HepG2 (cell line): Measurements from ENCODE around the gene SSC5D. TPM values are rescaled to one million over a fixed set of nuclear protein-coding genes. Genes with fewer than 3 reads are reported as not detected.

ENCODE experiments used
- ATAC-seq: fragments of 200-7000 bp; cut with Tn5 transposase; 3 replicates; pipeline ENCODE4 v1.9.1; 2020; ENCODE audit warnings: mild to moderate bottlenecking, moderate library complexity
- BruUV-seq: library from RNA; stranded (reverse); fragments of 400-500 nt; replicated peaks from 2 replicates; lab custom pipeline; 2021; lab: Mats Ljungman, UMichigan
- CTCF ChIA-PET: fragments of 300-600 bp; formaldehyde crosslinking; extraction: SDS; loops from one replicate; lab custom pipeline; 2021; ENCODE audit warnings: low total read pairs, inconsistent platforms, low intra/inter-chr PET ratio; lab: Yijun Ruan, JAX
- POLR2A ChIA-PET: fragments of 350-600 bp; sonication (Branson Sonifier 250); formaldehyde crosslinking; loops from one replicate; lab custom pipeline; 2020; ENCODE audit warnings: antibody characterized with exemption, inconsistent platforms; lab: Yijun Ruan, JAX
- DNase-seq: peaks from one replicate; pipeline ENCODE4 v3.0.0-alpha.2; 2015; ENCODE audit warnings: low spot score
- FAIRE-seq: peaks from 3 replicates; lab custom pipeline; 2011; peaks lifted over from hg19 to GRCh38; lab: Jason Lieb, UNC
- H2AFZ ChIP-seq: one replicate; pipeline ENCODE4 v1.6.1; 2011; ENCODE audit warnings: low read length, inconsistent platforms
- H3K27ac ChIP-seq: fragments of 300-600 bp; 3 replicates; pipeline ENCODE4 v1.8.0; 2011; ENCODE audit warnings: mixed run types, mild to moderate bottlenecking, mixed read lengths, low read length, inconsistent platforms; ENCODE audit not compliant: insufficient read depth; ENCODE audit errors: extremely low read length
- H3K27me3 ChIP-seq, 2 experiments: fragments of 200-600 bp in 1 of 2; 2 replicates in 1 of 2; 3 replicates in 1 of 2; pipeline versions ENCODE4 v1.6.0 to v1.8.0; 2011; ENCODE audit warnings: low read length in 2 of 2, mild to moderate bottlenecking in 2 of 2, moderate library complexity in 2 of 2, inconsistent platforms in 1 of 2; ENCODE audit not compliant: insufficient read depth in 2 of 2, control insufficient read depth in 1 of 2
- H3K36me3 ChIP-seq, 2 experiments: fragments of 200-600 bp in 1 of 2; replicated peaks in 1 of 2; 2 replicates in 1 of 2; 3 replicates in 1 of 2; pipeline versions ENCODE4 v1.5.1 to v1.8.0; 2011; ENCODE audit warnings: low read length in 2 of 2, inconsistent platforms in 1 of 2; ENCODE audit not compliant: insufficient read depth in 2 of 2, control insufficient read depth in 1 of 2
- H3K4me1 ChIP-seq: 2 replicates; pipeline ENCODE4 v1.5.1; 2012; ENCODE audit warnings: low read length, inconsistent platforms; ENCODE audit not compliant: insufficient read depth
- H3K4me2 ChIP-seq: 2 replicates; pipeline ENCODE4 v1.6.0; 2011; ENCODE audit warnings: low read depth, low read length, inconsistent platforms
- H3K4me3 ChIP-seq, 3 experiments: fragments of 200-600 bp in 1 of 3; sonication (generic), shearing (Covaris generic) in 1 of 3; replicated peaks in 1 of 3; 2 replicates each; pipeline ENCODE4 v1.5.1; 2011 to 2016; ENCODE audit warnings: low read length in 3 of 3, inconsistent platforms in 2 of 3, low read depth in 2 of 3, mild to moderate bottlenecking in 2 of 3, control low read depth in 1 of 3, mixed read lengths in 1 of 3; ENCODE audit not compliant: insufficient read depth in 1 of 3
- H3K79me2 ChIP-seq: one replicate; pipeline ENCODE4 v1.6.1; 2011; ENCODE audit warnings: low read length, inconsistent platforms; ENCODE audit not compliant: insufficient read depth
- H3K9ac ChIP-seq: 2 replicates; pipeline ENCODE4 v1.6.0; 2011; ENCODE audit warnings: mild to moderate bottlenecking, low read depth, low read length, inconsistent platforms; ENCODE audit not compliant: insufficient read depth
- H3K9me3 ChIP-seq: 2 replicates; pipeline ENCODE4 v1.5.1; 2012; ENCODE audit warnings: mild to moderate bottlenecking, low read length
- H4K20me1 ChIP-seq: 2 replicates; pipeline ENCODE4 v1.6.0; 2011; ENCODE audit warnings: inconsistent platforms, mild to moderate bottlenecking, low read length, moderate library complexity; ENCODE audit not compliant: insufficient read depth
- AGO1 ChIP-seq: fragments of 200-400 bp; formaldehyde crosslinking; IDR thresholded peaks from 2 replicates; pipeline ENCODE4 v1.6.1; 2017; ENCODE audit warnings: mild to moderate bottlenecking, low read depth, low read length, moderate library complexity; ENCODE audit not compliant: poor library complexity, severe bottlenecking
- ERF ChIP-seq: IDR thresholded peaks from 2 replicates; pipeline ENCODE4 v1.6.1; 2018; ENCODE audit warnings: missing biosample characterization, missing genetic modification reagents
- FOXA3 ChIP-seq: IDR thresholded peaks from 2 replicates; pipeline ENCODE4 v1.6.1; 2016; ENCODE audit warnings: missing genetic modification reagents, missing compliant biosample characterization
- ZNF768 ChIP-seq: sonication (generic); formaldehyde crosslinking; IDR thresholded peaks from 2 replicates; pipeline ENCODE4 v1.4.0; 2020; ENCODE audit warnings: missing genetic modification reagents
- ZNF781 ChIP-seq: sonication (generic); formaldehyde crosslinking; IDR thresholded peaks from 2 replicates; pipeline ENCODE4 v1.5.1; 2020; ENCODE audit warnings: borderline replicate concordance, mild to moderate bottlenecking, missing genetic modification reagents; ENCODE audit errors: not compliant biosample characterization
- WGBS: methylation state at CpG from one replicate; pipeline ENCODE4 v1.1.6; 2017; ENCODE audit warnings: low lambda C conversion rate; 5-methylcytosine and 5-hydroxymethylcytosine counted together
- in situ Hi-C: cut with HindIII; loops from 2 replicates; pipeline ENCODE4 v1.10.0; 2017; ENCODE audit warnings: low pct_unique_long_range_greater_than_20kb; ENCODE audit not compliant: extremely low pct_ligation_motif_present
- intact Hi-C: fragments of 100-400 bp; cut with micrococcal nuclease; formaldehyde crosslinking; loops from one replicate; pipeline ENCODE4 v1.10.0; 2022; ENCODE audit not compliant: unreplicated experiment
- polyA plus RNA-seq, 8 experiments: library from polyadenylated mRNA; depleted of rRNA in 3 of 8; stranded (reverse) in 7 of 8; unstranded in 1 of 8; fragments of >200 nt; fragmentation: Illumina TruSeq in 4 of 8; extraction: Trizol in 4 of 8; gene quantifications; 2 replicates each; pipeline versions ENCODE4 v1.2.1 to v1.2.3, GENCODE V29; 2011 to 2016; ENCODE audit warnings: low read depth in 4 of 8, missing spikeins in 1 of 8, mixed read lengths in 1 of 8; ENCODE audit not compliant: insufficient read depth in 1 of 8
- total RNA-seq, 5 experiments: library from RNA; depleted of rRNA; stranded (reverse); fragments of >200 nt; fragmentation: Illumina TruSeq; extraction: Trizol; gene quantifications; 2 replicates each; pipeline ENCODE4 v1.2.3, GENCODE V29; 2016; ENCODE audit warnings: low read depth in 1 of 5
- TF ChIP-seq, protein P1 (sequence below), 2 experiments: sonication (generic) in 1 of 2; formaldehyde crosslinking in 1 of 2; IDR thresholded peaks; 2 replicates each; pipeline versions ENCODE4 v1.4.0 to v1.6.1; 2018 to 2020; ENCODE audit warnings: missing genetic modification reagents in 2 of 2, borderline replicate concordance in 1 of 2, low read depth in 1 of 2, mild to moderate bottlenecking in 1 of 2, missing biosample characterization in 1 of 2
- TF ChIP-seq, protein P2 (sequence below): sonication (generic); formaldehyde crosslinking; IDR thresholded peaks from 2 replicates; pipeline ENCODE4 v1.4.0; 2020; ENCODE audit warnings: missing genetic modification reagents
- TF ChIP-seq, protein P3 (sequence below): sonication (generic); formaldehyde crosslinking; IDR thresholded peaks from 2 replicates; pipeline ENCODE4 v1.9.0; 2021; ENCODE audit warnings: mild to moderate bottlenecking, missing genetic modification reagents

The SSC5D gene
- total and polyA plus RNA-seq, 2 of the 13 experiments (the other 11 are each of a cell fraction or from before 2014, with no cell fraction given), result not detected

DNA sequence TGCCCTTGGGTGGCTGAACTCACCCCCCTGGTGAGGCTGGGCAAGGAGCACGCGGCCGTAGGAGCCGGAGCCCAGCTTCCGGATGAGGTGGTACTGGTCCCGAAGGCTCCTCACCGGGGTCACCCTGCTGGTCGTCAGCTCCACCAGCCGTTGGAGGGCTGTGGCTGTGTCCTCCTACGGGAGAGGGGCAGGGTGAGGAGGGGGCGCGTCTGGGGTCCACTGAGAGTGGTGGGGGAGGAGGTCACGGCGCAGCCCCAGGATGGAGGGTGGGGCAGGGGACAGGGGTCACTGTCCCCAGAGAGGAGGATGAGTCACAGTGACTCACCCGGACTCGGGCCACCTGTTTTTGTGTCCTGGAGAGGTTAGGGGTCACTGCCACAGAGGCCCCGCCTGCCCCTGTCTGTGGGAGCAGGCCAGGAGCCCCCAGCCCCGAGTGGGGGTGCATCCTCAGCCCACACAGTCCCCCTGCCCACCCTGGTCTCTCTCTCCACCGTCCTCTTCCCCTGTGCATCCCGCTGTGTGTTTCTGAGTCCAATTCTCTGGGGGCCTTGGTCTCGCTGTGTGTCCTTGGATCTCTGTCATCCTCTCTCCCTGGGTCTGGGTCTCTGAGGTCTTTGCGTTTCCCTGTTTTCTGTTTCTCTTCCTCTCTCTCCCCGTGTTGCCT, 56.7 kb downstream of the SSC5D start (continued):
- TF ChIP-seq, protein P1, sequence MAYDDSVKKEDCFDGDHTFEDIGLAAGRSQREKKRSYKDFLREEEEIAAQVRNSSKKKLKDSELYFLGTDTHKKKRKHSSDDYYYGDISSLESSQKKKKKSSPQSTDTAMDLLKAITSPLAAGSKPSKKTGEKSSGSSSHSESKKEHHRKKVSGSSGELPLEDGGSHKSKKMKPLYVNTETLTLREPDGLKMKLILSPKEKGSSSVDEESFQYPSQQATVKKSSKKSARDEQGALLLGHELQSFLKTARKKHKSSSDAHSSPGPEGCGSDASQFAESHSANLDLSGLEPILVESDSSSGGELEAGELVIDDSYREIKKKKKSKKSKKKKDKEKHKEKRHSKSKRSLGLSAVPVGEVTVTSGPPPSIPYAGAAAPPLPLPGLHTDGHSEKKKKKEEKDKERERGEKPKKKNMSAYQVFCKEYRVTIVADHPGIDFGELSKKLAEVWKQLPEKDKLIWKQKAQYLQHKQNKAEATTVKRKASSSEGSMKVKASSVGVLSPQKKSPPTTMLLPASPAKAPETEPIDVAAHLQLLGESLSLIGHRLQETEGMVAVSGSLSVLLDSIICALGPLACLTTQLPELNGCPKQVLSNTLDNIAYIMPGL (CRISPR knock-in tag; IDR thresholded peaks at IDR 0.05; ENCODE audit: borderline replicate concordance in 1 of 2, low read depth in 1 of 2), result 0 out of 4 replicates have a peak, but pooled peaks of 1 of the 2 experiments have one; percentile 39
- TF ChIP-seq, protein P2, sequence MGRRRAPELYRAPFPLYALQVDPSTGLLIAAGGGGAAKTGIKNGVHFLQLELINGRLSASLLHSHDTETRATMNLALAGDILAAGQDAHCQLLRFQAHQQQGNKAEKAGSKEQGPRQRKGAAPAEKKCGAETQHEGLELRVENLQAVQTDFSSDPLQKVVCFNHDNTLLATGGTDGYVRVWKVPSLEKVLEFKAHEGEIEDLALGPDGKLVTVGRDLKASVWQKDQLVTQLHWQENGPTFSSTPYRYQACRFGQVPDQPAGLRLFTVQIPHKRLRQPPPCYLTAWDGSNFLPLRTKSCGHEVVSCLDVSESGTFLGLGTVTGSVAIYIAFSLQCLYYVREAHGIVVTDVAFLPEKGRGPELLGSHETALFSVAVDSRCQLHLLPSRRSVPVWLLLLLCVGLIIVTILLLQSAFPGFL, result no peak
- TF ChIP-seq ERF (CRISPR knock-in tag) (peak; percentile 61; the same call in 1 of the 2 replicates), ZNF781 (CRISPR knock-in tag) (no peak)

- Histone ChIP-seq H3K4me3 (peak within 1 kb of the TSS; percentile 21 to 69 (median 36); a peak in 5 of 6 replicates), H3K79me2 (no peaks in the 10 kb centered on the region), H3K4me1 (peaks cover 56% of the 10 kb centered on the region), H3K9ac (peak within 1 kb of the TSS; percentile 47; the same call in 1 of the 2 replicates), H2AFZ (no peak within 1 kb of the TSS), H3K4me2 (peak within 1 kb of the TSS; percentile 77), H3K27me3 (no peaks in the 10 kb centered on the region; a peak in 1 of 5 replicates), H3K36me3 (no peaks in the 10 kb centered on the region), H3K27ac (no peak within 1 kb of the TSS), H3K9me3 (no peaks in the 10 kb centered on the region), H4K20me1 (no peaks in the 10 kb centered on the region)
- 44% methylated on average over 8 of the region's 10 CpGs for WGBS
- ATAC-seq, result peak; percentile 8
- no peak for FAIRE-seq
- CTCF ChIA-PET, result no interaction called here
- POLR2A ChIA-PET, result interaction anchor here (1.5 to 2.4 kb wide), 4 partner anchors 10 to 84 kb away, joined by 3 to 11 read pairs (median 5); partner anchors contain the start of genes FIZ1, ISOC2 and ZNF524
- in situ Hi-C loops, result no loop called here
- intact Hi-C loops, result no loop called here
- TF ChIP-seq AGO1, result peak; percentile 12
- TF ChIP-seq, protein P3, sequence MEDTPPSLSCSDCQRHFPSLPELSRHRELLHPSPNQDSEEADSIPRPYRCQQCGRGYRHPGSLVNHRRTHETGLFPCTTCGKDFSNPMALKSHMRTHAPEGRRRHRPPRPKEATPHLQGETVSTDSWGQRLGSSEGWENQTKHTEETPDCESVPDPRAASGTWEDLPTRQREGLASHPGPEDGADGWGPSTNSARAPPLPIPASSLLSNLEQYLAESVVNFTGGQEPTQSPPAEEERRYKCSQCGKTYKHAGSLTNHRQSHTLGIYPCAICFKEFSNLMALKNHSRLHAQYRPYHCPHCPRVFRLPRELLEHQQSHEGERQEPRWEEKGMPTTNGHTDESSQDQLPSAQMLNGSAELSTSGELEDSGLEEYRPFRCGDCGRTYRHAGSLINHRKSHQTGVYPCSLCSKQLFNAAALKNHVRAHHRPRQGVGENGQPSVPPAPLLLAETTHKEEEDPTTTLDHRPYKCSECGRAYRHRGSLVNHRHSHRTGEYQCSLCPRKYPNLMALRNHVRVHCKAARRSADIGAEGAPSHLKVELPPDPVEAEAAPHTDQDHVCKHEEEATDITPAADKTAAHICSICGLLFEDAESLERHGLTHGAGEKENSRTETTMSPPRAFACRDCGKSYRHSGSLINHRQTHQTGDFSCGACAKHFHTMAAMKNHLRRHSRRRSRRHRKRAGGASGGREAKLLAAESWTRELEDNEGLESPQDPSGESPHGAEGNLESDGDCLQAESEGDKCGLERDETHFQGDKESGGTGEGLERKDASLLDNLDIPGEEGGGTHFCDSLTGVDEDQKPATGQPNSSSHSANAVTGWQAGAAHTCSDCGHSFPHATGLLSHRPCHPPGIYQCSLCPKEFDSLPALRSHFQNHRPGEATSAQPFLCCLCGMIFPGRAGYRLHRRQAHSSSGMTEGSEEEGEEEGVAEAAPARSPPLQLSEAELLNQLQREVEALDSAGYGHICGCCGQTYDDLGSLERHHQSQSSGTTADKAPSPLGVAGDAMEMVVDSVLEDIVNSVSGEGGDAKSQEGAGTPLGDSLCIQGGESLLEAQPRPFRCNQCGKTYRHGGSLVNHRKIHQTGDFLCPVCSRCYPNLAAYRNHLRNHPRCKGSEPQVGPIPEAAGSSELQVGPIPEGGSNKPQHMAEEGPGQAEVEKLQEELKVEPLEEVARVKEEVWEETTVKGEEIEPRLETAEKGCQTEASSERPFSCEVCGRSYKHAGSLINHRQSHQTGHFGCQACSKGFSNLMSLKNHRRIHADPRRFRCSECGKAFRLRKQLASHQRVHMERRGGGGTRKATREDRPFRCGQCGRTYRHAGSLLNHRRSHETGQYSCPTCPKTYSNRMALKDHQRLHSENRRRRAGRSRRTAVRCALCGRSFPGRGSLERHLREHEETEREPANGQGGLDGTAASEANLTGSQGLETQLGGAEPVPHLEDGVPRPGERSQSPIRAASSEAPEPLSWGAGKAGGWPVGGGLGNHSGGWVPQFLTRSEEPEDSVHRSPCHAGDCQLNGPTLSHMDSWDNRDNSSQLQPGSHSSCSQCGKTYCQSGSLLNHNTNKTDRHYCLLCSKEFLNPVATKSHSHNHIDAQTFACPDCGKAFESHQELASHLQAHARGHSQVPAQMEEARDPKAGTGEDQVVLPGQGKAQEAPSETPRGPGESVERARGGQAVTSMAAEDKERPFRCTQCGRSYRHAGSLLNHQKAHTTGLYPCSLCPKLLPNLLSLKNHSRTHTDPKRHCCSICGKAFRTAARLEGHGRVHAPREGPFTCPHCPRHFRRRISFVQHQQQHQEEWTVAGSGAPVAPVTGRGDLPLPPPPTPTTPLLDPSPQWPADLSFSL (CRISPR knock-in tag), result no peak
- no peak for TF ChIP-seq FOXA3 (CRISPR knock-in tag)
- TF ChIP-seq ZNF768 (CRISPR knock-in tag), result peak; percentile 51; the same call in 1 of the 2 replicates
- no TSS peak for BruUV-seq
- DNase-seq, result no peak
Observed at GRCh38 chr19:55545443-55545842, 57.2 kb downstream of the SSC5D start, which contains the start of gene SBK3. Gene SBK3, minus strand, starts transcription at chr19:55545543. Its CDS starts 0 bp downstream, at chr19:55545543.
